Sciatic nerve (tissue), 1 donor: ENCODE results near the gene PKN3. TPM values are rescaled to one million over a fixed set of nuclear protein-coding genes. Genes with fewer than 3 reads are reported as not detected.

Source experiments
- total RNA-seq: library from RNA; stranded (reverse); fragmentation: NEBNext Ultra II Directional; extraction: Animal tissue kit (Norgen Biotek cat#: 25700); gene quantifications from one replicate; pipeline ENCODE4 v1.2.1, GENCODE V29; 2021
- donor health status: DM: no; HTN: no; CAD: no.

The PKN3 gene
- total RNA-seq, 1 donor from 2014 or later: 9.9 TPM

Other genes with a start within 250 kb of the PKN3 start
- gene ODF2, start 246.5 kb upstream of the PKN3 start, total RNA-seq: 28.1 TPM
- gene GLE1, start 197.8 kb upstream of the PKN3 start, total RNA-seq: 19.3 TPM
- gene SPTAN1, start 149.9 kb upstream of the PKN3 start, total RNA-seq: 794 TPM
- 28.4 TPM for gene DYNC2I2, start 45.7 kb upstream of the PKN3 start, total RNA-seq
- 222 TPM for gene SET, start 13.3 kb upstream of the PKN3 start, total RNA-seq
- gene ZDHHC12, start 21.6 kb downstream of the PKN3 start, total RNA-seq: 7.4 TPM
- 40.6 TPM for gene ZER1, start 69.4 kb downstream of the PKN3 start, total RNA-seq
- 23.2 TPM for gene TBC1D13, start 84.8 kb downstream of the PKN3 start, total RNA-seq
- gene ENDOG, start 116.0 kb downstream of the PKN3 start, total RNA-seq: 14.1 TPM
- 32.7 TPM for gene SPOUT1, start 127.3 kb downstream of the PKN3 start, total RNA-seq
- gene KYAT1, start 179.4 kb downstream of the PKN3 start, total RNA-seq: 12.8 TPM
- gene LRRC8A, start 179.6 kb downstream of the PKN3 start, total RNA-seq: 67.2 TPM
- gene PHYHD1, start 218.5 kb downstream of the PKN3 start, total RNA-seq: 38.7 TPM
- gene DOLK, start 245.1 kb downstream of the PKN3 start, total RNA-seq: 9.6 TPM
- 46.4 TPM for gene NUP188, start 245.2 kb downstream of the PKN3 start, total RNA-seq